Measurements from ENCODE around the gene TPPP3.

Gene TPPP3

GRCh38 chr16:67388591-67388990 lies 4.7 kb downstream of the TPPP3 start:
- Histone ChIP-seq H2AFZ (ENCODE audit: low read length) (no peak overlapping the region), H3K9me3 (replicated peaks; ENCODE audit: insufficient read depth, low read length) (no peaks in the 10 kb centered on the region), H3K4me1 (ENCODE audit: low read length) (no peaks in the 10 kb centered on the region), H3K27me3 (replicated peaks; ENCODE audit: insufficient read depth, low read length) (peaks cover 16% of the 10 kb centered on the region), H3K9ac (ENCODE audit: low read length) (no peak overlapping the region), H3K27ac (ENCODE audit: low read length) (no peak overlapping the region), H3K79me2 (ENCODE audit: low read length) (no peaks in the 10 kb centered on the region), H3K9me2 (replicated peaks; ENCODE audit: insufficient read depth, low read length) (no peaks in the 10 kb centered on the region), H3K4me2 (ENCODE audit: low read depth, low read length) (no peak overlapping the region), H3F3A (ENCODE audit: insufficient read depth, low read length) (no peaks in the 10 kb centered on the region), H3K36me3 (replicated peaks; ENCODE audit: insufficient read depth, low read length) (no peaks in the 10 kb centered on the region), H3K4me3 (ENCODE audit: low read length) (no peak overlapping the region), H4K20me1 (ENCODE audit: insufficient read depth, low read length) (no peaks in the 10 kb centered on the region)
- no peak for TF ChIP-seq EZH2phosphoT487 (IDR thresholded peaks at IDR 0.05; ENCODE audit: low read length)
- no peak for TF ChIP-seq EZH2 (optimal IDR thresholded peaks at IDR 0.05; ENCODE audit: low read depth, low read length)
- no peak for TF ChIP-seq CTCF (IDR thresholded peaks at IDR 0.05; ENCODE audit: low read length)
- DNase-seq, result no peak

DNA sequence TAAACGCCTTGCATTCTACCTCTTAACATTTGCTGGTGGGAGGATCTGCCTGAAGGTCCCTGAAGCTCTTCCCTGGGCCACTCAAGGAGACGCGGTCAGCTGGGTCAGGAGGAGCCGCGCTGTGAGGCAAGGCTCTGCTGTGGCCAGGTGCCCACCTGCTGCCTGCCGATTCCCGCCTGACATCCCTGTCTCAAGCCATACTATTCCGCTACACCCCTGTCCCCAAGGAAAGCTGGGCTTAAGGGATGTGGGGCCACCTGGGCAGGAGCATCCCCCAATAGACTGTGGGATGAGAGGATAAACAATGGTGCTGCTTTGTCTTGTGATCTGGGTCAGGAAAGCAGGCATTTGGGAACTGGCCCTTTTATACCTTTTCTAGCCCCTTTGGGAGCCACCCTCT lies 5.1 kb downstream of the TPPP3 start:
- no peak overlapping the region for H3K27ac ChIP-seq (ENCODE audit: low read length)
- H3K4me3 ChIP-seq (ENCODE audit: low read length), result no peak overlapping the region
- TF ChIP-seq EZH2phosphoT487 (IDR thresholded peaks at IDR 0.05; ENCODE audit: low read length) (no peak), CTCF (IDR thresholded peaks at IDR 0.05; ENCODE audit: low read length) (no peak), EZH2 (optimal IDR thresholded peaks at IDR 0.05; ENCODE audit: low read depth, low read length) (no peak)
- no peak overlapping the region for H3K9ac ChIP-seq (ENCODE audit: low read length)
- H2AFZ ChIP-seq (ENCODE audit: low read length), result no peak overlapping the region
- H3K4me1 ChIP-seq (ENCODE audit: low read length), result no peaks in the 10 kb centered on the region
- DNase-seq, result no peak
- no peaks in the 10 kb centered on the region for H3K9me2 ChIP-seq (replicated peaks; ENCODE audit: insufficient read depth, low read length)
- no peaks in the 10 kb centered on the region for H3F3A ChIP-seq (ENCODE audit: insufficient read depth, low read length)
- no peak overlapping the region for H3K4me2 ChIP-seq (ENCODE audit: low read depth, low read length)
- H4K20me1 ChIP-seq (ENCODE audit: insufficient read depth, low read length), result no peaks in the 10 kb centered on the region
- H3K27me3 ChIP-seq (replicated peaks; ENCODE audit: insufficient read depth, low read length), result peaks cover 12% of the 10 kb centered on the region
- no peaks in the 10 kb centered on the region for H3K79me2 ChIP-seq (ENCODE audit: low read length)
- no peaks in the 10 kb centered on the region for H3K9me3 ChIP-seq (replicated peaks; ENCODE audit: insufficient read depth, low read length)
- no peaks in the 10 kb centered on the region for H3K36me3 ChIP-seq (replicated peaks; ENCODE audit: insufficient read depth, low read length)

GRCh38 chr16:67387479-67388079 lies 5.7 kb downstream of the TPPP3 start:
- TF ChIP-seq EZH2phosphoT487 (IDR thresholded peaks at IDR 0.05; ENCODE audit: low read length), result no peak
- Histone ChIP-seq H3K27me3 (replicated peaks; ENCODE audit: insufficient read depth, low read length) (peaks cover 6% of the 10 kb centered on the region), H3K9ac (ENCODE audit: low read length) (no peak overlapping the region), H3K9me2 (replicated peaks; ENCODE audit: insufficient read depth, low read length) (no peaks in the 10 kb centered on the region), H2AFZ (ENCODE audit: low read length) (no peak overlapping the region), H3K4me2 (ENCODE audit: low read depth, low read length) (no peak overlapping the region), H3K4me3 (ENCODE audit: low read length) (no peak overlapping the region), H3F3A (ENCODE audit: insufficient read depth, low read length) (no peaks in the 10 kb centered on the region), H3K36me3 (replicated peaks; ENCODE audit: insufficient read depth, low read length) (no peaks in the 10 kb centered on the region), H3K4me1 (ENCODE audit: low read length) (no peaks in the 10 kb centered on the region), H4K20me1 (ENCODE audit: insufficient read depth, low read length) (no peaks in the 10 kb centered on the region), H3K79me2 (ENCODE audit: low read length) (no peaks in the 10 kb centered on the region), H3K27ac (ENCODE audit: low read length) (no peak overlapping the region), H3K9me3 (replicated peaks; ENCODE audit: insufficient read depth, low read length) (no peaks in the 10 kb centered on the region)
- DNase-seq, result no peak

DNA sequence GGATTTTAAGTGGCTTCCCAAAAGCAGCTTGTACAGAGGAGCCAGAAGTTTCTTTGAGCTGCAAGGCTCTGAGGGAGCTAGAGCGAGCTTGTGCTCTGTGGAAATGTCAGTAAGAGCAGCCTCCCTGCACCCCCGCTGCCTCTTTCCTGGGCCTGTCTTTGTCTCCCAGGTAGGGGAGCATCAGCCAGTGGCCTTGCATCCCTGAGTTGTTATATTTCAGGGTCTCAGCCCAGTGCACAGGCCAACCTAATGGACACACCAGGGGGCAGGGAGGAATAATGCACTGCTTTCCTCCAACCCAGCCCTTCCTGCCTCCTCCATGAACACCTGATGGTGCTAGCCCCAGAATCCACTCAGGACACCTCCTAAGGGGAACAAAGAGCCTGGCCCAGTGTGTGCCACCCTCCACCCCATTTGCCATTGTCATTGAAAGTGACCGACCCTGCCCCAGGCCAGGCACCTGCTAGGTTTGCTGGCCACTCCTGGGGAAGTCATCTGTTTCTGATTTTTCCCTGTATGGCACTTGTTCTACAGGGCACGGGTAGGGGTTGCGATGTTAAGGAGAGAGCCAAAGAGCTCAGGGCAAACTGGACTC lies 6.3 kb downstream of the TPPP3 start:
- no peaks in the 10 kb centered on the region for H3K9me2 ChIP-seq (replicated peaks; ENCODE audit: insufficient read depth, low read length)
- H3K79me2 ChIP-seq (ENCODE audit: low read length), result no peaks in the 10 kb centered on the region
- H3K27me3 ChIP-seq (replicated peaks; ENCODE audit: insufficient read depth, low read length), result peaks cover 4% of the 10 kb centered on the region
- no peaks in the 10 kb centered on the region for H3K4me1 ChIP-seq (ENCODE audit: low read length)
- H4K20me1 ChIP-seq (ENCODE audit: insufficient read depth, low read length), result no peaks in the 10 kb centered on the region
- H3K4me3 ChIP-seq (ENCODE audit: low read length), result no peak overlapping the region
- DNase-seq, result no peak
- no peaks in the 10 kb centered on the region for H3K36me3 ChIP-seq (replicated peaks; ENCODE audit: insufficient read depth, low read length)
- H2AFZ ChIP-seq (ENCODE audit: low read length), result no peak overlapping the region
- H3F3A ChIP-seq (ENCODE audit: insufficient read depth, low read length), result no peaks in the 10 kb centered on the region
- TF ChIP-seq EZH2phosphoT487 (IDR thresholded peaks at IDR 0.05; ENCODE audit: low read length) (no peak), EZH2 (optimal IDR thresholded peaks at IDR 0.05; ENCODE audit: low read depth, low read length) (no peak), CTCF (IDR thresholded peaks at IDR 0.05; ENCODE audit: low read length) (no peak)
- H3K9me3 ChIP-seq (replicated peaks; ENCODE audit: insufficient read depth, low read length), result no peaks in the 10 kb centered on the region
- H3K9ac ChIP-seq (ENCODE audit: low read length), result no peak overlapping the region
- no peak overlapping the region for H3K4me2 ChIP-seq (ENCODE audit: low read depth, low read length)
- no peak overlapping the region for H3K27ac ChIP-seq (ENCODE audit: low read length)

All from MM.1S (cell line).